ENCODE results near the gene MMP15.

DNA sequence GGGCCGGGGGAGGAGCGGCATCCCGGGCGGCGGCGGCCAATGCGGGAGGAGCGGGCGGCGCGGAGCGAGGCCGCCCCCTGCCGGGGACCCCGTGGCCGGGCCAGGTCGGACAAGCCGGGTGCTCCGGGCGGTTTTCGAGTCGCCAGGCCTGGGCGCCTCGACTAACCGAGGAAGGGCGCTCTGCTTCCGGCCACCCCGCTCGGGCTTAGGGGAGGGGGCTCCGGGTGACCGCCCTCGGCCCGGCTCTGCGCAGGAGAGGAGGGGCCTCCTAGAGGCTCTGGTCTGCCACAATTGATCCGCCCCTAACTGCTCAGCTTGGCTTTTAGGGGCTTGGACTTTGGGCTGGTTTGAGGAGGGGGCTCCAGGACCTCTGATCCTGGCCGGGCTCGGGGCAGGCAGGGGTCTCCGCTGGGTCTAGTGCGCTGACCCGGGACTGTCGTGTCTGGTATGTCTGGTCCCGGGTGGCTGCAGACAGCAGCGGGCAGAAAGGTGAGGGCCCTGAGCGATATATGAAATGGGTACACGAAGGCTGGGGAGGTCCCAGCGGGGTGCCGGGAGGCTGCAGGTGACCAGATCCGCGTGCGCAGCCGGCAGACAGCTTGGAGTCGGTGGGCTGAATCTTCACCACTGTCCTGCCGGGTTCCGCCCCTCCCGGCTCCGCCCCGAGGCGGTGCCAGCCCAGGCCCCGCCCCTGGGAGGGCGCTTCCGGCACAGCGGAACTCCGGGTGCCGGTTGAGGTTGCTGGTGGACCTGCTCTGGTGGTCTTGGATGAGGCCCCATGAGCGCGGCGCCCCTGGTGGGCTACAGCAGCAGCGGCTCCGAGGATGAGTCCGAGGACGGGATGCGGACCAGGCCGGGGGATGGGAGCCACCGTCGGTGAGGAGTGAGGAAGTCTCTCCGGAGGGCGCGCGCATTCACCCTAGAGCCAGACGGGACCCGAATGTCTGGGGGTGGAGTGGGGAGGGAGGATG lies 24.6 kb upstream of the MMP15 start, which contains the start of gene USB1:
- TF ChIP-seq CTCF (IDR thresholded peaks at IDR 0.05) (peak; percentile 54 to 73 (median 58)), POLR2A (IDR thresholded peaks at IDR 0.05) (peak; percentile 38)
